ENCODE results near the gene IL10RB.
"Not testable (repeated sequence)": the region's sequence is repeated elsewhere in the genome, so short reads cannot be mapped to it uniquely, and the experiment has no call there.

The IL10RB gene

DNA sequence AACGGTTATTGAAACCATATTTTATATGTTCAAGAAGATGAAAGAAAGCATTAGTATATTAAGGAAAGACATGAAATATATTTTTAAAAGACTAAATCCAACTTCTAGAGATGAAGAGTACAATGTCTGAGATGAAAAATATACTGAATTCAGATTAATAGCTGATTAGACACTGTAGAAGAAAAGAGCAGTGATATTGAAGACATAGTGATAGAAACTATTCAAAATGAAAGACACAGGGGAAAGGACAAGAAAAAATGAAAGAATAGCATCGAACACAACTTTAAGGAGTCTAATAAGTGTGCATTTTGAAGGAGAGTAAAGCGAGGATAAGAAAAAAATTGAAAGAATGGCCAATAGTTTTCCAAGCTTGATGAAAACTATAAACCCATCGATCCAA is 47.4 kb downstream of the IL10RB start:
- no peaks in the 10 kb centered on the region for H3K9me3 ChIP-seq (ENCODE audit: control insufficient read depth, low read length)
- H3K4me1 ChIP-seq (ENCODE audit: control insufficient read depth, insufficient read depth, low read length): no peaks in the 10 kb centered on the region
- no peak overlapping the region for H3K9ac ChIP-seq (ENCODE audit: low read length)
- no peaks in the 10 kb centered on the region for H3K27me3 ChIP-seq (ENCODE audit: control insufficient read depth, insufficient read depth, low read length)
- no peak overlapping the region for H3K4me3 ChIP-seq (ENCODE audit: low read length)
- no peaks in the 10 kb centered on the region for H3K36me3 ChIP-seq (ENCODE audit: control insufficient read depth, insufficient read depth, low read length)

DNA sequence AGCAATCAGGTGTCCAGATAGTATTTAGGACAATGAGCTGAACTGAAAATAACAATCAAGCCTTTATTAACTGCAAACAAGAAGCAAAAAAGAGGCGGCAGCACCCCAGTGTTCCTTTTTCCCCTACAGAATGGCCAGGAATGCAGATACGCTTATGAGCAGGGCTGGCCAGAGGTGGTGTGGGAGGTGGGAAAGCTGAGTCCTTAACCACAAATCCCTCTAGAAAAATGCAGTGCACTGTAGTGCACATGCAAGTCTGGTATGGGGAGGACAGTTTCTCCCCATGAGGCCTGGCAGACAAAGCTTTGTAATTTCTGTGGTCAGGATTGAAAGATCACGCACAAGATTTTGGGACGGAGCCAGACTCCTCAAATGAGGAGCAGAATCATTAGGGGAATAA is 47.9 kb downstream of the IL10RB start:
- no peak overlapping the region for H3K9ac ChIP-seq (ENCODE audit: low read length)
- H3K27me3 ChIP-seq (ENCODE audit: control insufficient read depth, insufficient read depth, low read length): no peaks in the 10 kb centered on the region
- H3K4me3 ChIP-seq (ENCODE audit: low read length): no peak overlapping the region
- no peaks in the 10 kb centered on the region for H3K36me3 ChIP-seq (ENCODE audit: control insufficient read depth, insufficient read depth, low read length)
- no peaks in the 10 kb centered on the region for H3K9me3 ChIP-seq (ENCODE audit: control insufficient read depth, low read length)
- H3K4me1 ChIP-seq (ENCODE audit: control insufficient read depth, insufficient read depth, low read length): no peaks in the 10 kb centered on the region

DNA sequence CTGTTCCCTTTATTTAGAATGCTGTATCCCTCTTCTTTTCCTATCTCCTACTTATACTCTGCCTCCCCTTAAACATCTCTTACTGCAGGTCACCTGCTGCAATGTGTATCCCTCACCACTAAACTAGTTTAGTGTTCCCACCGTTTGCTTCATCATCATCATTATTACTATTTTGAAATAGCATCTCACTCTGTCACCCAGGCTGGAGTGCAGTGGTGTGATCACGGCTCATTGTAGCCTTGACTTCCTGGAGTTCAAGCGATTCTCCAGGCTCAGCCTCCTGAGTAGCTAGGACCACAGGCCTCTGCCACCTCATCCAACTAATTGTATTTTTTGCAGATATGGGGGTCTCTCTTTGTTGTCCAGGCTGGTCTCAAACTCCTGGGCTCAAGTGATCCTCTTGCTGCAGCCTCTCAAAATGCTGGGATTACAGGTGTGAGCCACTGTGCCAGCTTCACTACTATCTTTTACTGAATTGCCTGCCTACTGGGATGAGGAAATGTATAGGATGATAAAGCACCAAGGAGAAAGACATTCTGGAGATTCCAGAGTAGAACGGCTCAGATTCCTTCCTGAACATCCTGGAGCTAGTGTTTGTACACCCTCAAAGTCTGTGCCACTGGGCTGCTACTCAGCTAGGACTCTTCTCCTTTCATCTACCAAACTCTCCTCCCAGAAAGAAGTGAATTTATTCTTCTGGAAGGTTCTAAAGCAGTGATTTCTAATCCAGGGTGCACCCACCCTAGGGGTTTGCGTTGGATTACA is 50.0 kb downstream of the IL10RB start:
- Histone ChIP-seq H3K9me3 (ENCODE audit: control insufficient read depth, low read length) (no peaks in the 10 kb centered on the region), H3K36me3 (ENCODE audit: control insufficient read depth, insufficient read depth, low read length) (no peaks in the 10 kb centered on the region), H3K4me3 (ENCODE audit: low read length) (no peak overlapping the region), H3K4me1 (ENCODE audit: control insufficient read depth, insufficient read depth, low read length) (no peaks in the 10 kb centered on the region), H3K9ac (ENCODE audit: low read length) (no peak overlapping the region), H3K27me3 (ENCODE audit: control insufficient read depth, insufficient read depth, low read length) (no peaks in the 10 kb centered on the region)

DNA sequence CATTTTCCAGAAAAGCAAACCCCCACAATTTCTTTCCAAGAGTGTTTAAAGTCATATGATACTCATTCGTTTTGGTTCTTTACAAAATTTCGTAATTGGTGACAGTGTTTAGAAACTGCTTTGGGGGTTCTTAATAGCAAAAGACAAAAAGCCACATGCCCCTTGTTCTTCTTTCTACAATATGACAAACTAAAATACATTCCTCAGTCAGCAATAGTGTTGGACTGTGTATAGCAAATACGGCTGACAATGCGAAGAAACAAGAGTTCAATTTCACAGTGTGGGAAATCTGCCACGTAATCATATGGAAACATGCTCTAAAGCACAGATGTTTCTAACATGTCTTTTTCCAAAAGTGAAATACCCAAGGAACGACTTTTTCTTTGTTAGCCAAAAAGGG is 51.0 kb downstream of the IL10RB start:
- Histone ChIP-seq H3K4me3 (ENCODE audit: low read length) (no peak overlapping the region), H3K4me1 (ENCODE audit: control insufficient read depth, insufficient read depth, low read length) (no peaks in the 10 kb centered on the region), H3K27me3 (ENCODE audit: control insufficient read depth, insufficient read depth, low read length) (no peaks in the 10 kb centered on the region), H3K36me3 (ENCODE audit: control insufficient read depth, insufficient read depth, low read length) (no peaks in the 10 kb centered on the region), H3K9ac (ENCODE audit: low read length) (no peak overlapping the region), H3K9me3 (ENCODE audit: control insufficient read depth, low read length) (no peaks in the 10 kb centered on the region)

DNA sequence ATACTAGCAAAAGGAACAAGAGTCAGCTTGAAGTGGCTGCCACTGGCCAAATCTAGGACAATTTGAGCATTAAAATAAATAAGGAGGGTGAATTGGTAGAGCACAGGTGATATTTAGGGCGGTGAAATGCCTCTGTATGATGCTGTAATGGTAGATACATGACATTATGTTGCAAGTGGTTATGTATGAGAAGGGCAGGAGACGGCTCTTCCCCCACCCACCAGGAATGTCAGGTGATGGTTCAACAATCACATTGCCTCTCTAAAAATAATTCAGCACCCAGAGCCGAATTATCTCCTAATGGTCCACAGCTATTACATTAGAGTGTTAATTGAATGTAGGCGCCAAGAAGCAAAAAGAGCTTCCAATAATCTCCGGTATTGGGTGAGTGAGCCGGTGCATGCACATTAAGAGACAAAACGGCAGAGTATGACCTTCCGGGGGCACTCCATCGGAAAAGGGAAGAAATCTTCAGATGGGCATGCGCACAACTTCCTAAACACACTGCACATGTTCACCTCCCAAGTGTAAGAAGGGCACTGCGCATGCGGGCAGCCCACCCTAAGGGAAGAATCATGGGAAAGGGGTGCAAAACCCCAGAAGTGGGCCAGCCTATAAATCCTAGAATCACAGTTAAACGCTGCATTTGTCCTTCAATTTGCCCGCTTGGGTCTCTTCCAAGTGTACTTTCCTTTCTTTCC is 51.8 kb downstream of the IL10RB start:
- Histone ChIP-seq H3K4me1 (ENCODE audit: control insufficient read depth, insufficient read depth, low read length) (no peaks in the 10 kb centered on the region), H3K27me3 (ENCODE audit: control insufficient read depth, insufficient read depth, low read length) (no peaks in the 10 kb centered on the region), H3K36me3 (ENCODE audit: control insufficient read depth, insufficient read depth, low read length) (no peaks in the 10 kb centered on the region), H3K9me3 (ENCODE audit: control insufficient read depth, low read length) (no peaks in the 10 kb centered on the region), H3K9ac (ENCODE audit: low read length) (no peak overlapping the region), H3K4me3 (ENCODE audit: low read length) (no peak overlapping the region)

DNA sequence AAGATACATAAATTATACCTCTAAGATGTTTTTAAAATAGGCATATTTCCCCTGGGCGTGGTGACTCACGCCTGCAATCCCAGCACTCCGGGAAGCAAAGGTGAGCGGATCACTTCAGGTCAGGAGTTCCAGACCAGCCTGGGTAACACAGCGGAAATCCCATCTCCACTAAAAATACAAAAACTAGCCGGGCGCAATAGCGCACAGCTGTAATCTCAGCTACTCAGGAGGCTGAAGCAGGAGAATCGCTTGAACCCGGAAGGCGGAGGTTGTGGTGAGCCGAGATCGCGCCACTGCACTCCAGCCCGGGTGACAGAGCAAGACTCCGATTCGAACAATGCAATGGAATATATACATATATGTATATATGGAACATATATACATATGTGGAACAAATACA is 54.8 kb downstream of the IL10RB start:
- not testable (repeated sequence) for H3K4me1 ChIP-seq (ENCODE audit: control insufficient read depth, insufficient read depth, low read length); H3K27me3 ChIP-seq (ENCODE audit: control insufficient read depth, insufficient read depth, low read length); H3K4me3 ChIP-seq (ENCODE audit: low read length); H3K9ac ChIP-seq (ENCODE audit: low read length); H3K36me3 ChIP-seq (ENCODE audit: control insufficient read depth, insufficient read depth, low read length); H3K9me3 ChIP-seq (ENCODE audit: control insufficient read depth, low read length)

DNA sequence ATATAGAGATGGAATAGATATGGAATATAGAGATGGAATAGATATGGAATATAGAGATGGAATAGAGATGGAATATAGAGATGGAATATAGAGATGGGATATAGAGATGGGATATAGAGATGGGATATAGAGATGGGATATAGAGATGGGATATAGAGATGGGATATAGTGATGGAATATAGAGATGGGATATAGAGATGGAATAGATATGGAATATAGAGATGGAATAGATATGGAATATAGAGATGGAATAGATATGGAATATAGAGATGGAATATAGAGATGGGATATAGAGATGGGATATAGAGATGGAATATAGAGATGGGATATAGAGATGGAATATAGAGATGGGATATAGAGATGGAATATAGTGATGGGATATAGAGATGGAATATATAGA is 57.4 kb downstream of the IL10RB start:
- not testable (repeated sequence) for H3K4me1 ChIP-seq (ENCODE audit: control insufficient read depth, insufficient read depth, low read length); H3K4me3 ChIP-seq (ENCODE audit: low read length); H3K27me3 ChIP-seq (ENCODE audit: control insufficient read depth, insufficient read depth, low read length); H3K9me3 ChIP-seq (ENCODE audit: control insufficient read depth, low read length); H3K36me3 ChIP-seq (ENCODE audit: control insufficient read depth, insufficient read depth, low read length); H3K9ac ChIP-seq (ENCODE audit: low read length)

DNA sequence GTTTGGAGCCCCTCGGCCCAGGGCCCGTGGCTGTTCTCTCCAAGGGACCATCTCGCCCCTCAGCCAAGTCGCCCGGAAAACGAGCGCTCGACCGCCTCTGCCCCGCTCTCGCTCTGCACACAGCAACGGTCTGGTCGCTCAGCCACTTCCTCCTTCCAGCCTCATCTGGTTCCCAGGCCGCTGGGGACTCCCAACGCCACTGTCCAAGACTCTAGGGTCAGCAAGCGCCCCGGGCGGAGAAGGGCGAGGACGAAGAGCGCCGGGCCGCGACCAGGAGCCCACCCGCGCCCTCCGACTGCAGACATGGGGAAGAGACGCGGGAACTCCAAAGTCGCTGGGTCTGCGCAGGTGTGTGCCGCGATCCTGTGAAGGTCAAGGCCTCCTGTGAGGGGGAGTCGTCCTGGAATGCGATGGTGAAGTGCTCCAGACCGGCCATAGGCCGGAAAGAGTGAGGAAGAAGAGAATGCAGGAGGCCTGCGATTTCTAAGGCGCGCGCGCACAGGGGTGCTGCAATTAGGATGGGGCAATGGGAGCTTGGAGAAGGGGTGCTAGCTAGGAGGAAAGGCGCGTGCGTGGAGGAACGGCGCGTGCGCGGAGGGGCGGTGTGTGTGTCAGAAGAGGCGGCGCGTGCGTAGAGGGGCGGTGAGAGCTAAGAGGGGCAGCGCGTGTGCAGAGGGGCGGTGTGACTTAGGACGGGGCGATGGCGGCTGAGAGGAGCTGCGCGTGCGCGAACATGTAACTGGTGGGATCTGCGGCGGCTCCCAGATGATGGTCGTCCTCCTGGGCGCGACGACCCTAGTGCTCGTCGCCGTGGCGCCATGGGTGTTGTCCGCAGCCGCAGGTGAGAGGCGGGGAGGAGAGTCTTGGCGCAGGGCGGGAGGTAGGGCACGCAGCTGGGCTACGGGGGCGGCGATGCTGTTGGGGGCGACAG is 58.4 kb downstream of the IL10RB start, which contains the start of gene IFNAR1:
TSS of gene IFNAR1 (plus strand) at position 680 of the 931 bp plus-strand sequence. CDS start at position 766, 86 bp downstream.
- Histone ChIP-seq H3K9ac (ENCODE audit: low read length) (peak within 1 kb of the TSS; percentile 98), H3K4me3 (ENCODE audit: low read length) (peak within 1 kb of the TSS; percentile 81), H3K36me3 (ENCODE audit: control insufficient read depth, insufficient read depth, low read length) (no peaks in the 10 kb centered on the region), H3K27me3 (ENCODE audit: control insufficient read depth, insufficient read depth, low read length) (no peaks in the 10 kb centered on the region), H3K9me3 (ENCODE audit: control insufficient read depth, low read length) (no peaks in the 10 kb centered on the region), H3K4me1 (ENCODE audit: control insufficient read depth, insufficient read depth, low read length) (no peaks in the 10 kb centered on the region)

DNA sequence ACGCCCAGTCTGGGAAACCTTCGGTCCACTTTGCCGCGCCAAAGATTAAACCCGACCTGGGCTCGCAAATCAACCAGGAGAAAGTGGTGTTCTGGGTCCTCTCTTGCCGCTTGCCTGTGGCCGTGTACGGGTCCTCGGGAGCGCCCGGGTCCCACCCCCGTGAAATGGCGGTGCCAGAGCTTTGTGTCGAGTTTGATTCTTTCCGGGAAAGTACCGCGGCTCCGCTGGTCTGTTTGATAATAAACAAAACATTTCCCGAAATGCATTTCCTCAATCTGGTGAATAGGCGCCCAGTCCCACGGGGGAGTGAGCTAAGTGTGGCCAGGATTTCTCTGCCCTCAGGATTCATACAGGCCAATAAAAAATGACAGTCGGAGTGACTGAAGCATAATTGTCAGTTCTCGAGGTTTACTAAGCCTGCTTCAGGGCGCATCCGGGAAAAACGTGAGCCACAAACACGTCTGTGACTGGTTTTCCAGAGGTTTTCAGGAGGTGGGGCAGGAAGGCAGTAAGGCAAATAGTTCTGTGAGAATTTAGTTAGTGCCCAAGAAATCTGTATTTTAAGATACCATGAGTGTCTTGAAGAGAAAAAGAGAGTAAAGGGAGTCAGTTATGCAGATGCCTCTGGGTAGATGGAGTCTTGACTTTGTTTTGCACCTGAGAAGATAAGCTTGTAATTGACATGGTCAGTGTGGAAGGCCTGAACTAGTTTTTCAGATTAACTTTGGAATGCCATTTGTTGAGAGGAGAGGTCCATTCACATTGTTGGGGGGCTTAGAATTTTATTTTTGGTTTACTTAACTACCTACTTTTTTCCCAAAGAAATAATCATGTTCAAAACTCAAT is 59.3 kb downstream of the IL10RB start:
- peak overlapping the region; percentile 81 for H3K4me3 ChIP-seq (ENCODE audit: low read length)
- H3K9ac ChIP-seq (ENCODE audit: low read length): peak overlapping the region; percentile 98
- H3K4me1 ChIP-seq (ENCODE audit: control insufficient read depth, insufficient read depth, low read length): no peaks in the 10 kb centered on the region
- no peaks in the 10 kb centered on the region for H3K36me3 ChIP-seq (ENCODE audit: control insufficient read depth, insufficient read depth, low read length)
- no peaks in the 10 kb centered on the region for H3K27me3 ChIP-seq (ENCODE audit: control insufficient read depth, insufficient read depth, low read length)
- no peaks in the 10 kb centered on the region for H3K9me3 ChIP-seq (ENCODE audit: control insufficient read depth, low read length)

DNA sequence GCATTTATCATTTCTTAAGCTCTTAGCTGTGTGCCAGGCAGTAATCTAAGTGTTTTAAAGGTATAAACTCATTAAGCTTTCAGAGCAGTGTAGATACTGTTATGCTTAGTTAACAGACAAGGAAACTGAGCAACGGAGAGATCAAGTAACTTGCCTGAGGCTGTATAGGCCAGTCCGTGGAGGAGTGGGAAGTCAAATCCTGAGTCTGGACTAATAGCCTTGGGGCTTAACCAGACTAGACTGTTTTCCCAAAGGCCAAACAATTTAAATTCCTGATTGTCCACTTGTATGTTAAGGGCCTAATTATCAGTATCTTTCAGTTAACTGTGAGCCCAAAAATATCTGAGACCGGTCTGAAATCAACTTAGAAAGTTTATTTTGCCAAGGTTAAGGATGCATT is 61.2 kb downstream of the IL10RB start:
- H3K4me3 ChIP-seq (ENCODE audit: low read length): no peak overlapping the region
- H3K36me3 ChIP-seq (ENCODE audit: control insufficient read depth, insufficient read depth, low read length): no peaks in the 10 kb centered on the region
- no peaks in the 10 kb centered on the region for H3K4me1 ChIP-seq (ENCODE audit: control insufficient read depth, insufficient read depth, low read length)
- no peaks in the 10 kb centered on the region for H3K27me3 ChIP-seq (ENCODE audit: control insufficient read depth, insufficient read depth, low read length)
- no peak overlapping the region for H3K9ac ChIP-seq (ENCODE audit: low read length)
- H3K9me3 ChIP-seq (ENCODE audit: control insufficient read depth, low read length): no peaks in the 10 kb centered on the region

DNA sequence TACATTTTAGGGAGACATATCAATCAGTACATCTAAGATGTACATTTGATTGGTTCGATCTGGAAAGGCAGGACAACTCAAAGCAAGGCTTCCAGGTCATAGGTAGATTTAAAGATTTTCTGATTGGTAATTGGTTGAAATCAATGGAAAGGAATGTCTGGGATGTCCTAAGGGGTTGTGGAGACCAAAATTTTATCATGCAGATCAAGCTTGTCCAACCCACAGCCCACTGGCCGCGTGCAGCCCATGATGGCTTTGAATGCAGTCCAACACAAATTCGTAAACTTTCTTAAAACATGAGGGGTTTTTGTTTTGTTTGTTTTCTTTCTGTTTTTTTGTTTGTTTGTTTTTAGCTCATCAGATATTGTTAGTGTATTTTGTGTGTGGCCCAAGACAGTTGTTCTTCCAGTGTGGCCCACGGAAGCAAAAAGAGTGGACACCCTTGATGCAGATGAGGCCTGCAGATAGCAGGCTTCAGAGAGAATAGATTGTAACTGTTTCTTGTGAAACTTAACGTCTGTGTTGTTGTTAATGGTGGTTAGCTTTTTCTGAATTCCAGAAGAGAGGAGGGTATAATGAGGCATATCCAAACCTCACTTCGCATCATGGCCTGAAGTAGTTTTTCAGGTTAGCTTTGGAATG is 61.7 kb downstream of the IL10RB start:
- H3K27me3 ChIP-seq (ENCODE audit: control insufficient read depth, insufficient read depth, low read length): no peaks in the 10 kb centered on the region
- H3K4me3 ChIP-seq (ENCODE audit: low read length): no peak overlapping the region
- no peaks in the 10 kb centered on the region for H3K9me3 ChIP-seq (ENCODE audit: control insufficient read depth, low read length)
- H3K36me3 ChIP-seq (ENCODE audit: control insufficient read depth, insufficient read depth, low read length): no peaks in the 10 kb centered on the region
- H3K9ac ChIP-seq (ENCODE audit: low read length): no peak overlapping the region
- H3K4me1 ChIP-seq (ENCODE audit: control insufficient read depth, insufficient read depth, low read length): no peaks in the 10 kb centered on the region
